HepG2 (cell line): ENCODE results near the gene RNF11. TPM values are rescaled to one million over a fixed set of nuclear protein-coding genes. Genes with fewer than 3 reads are reported as not detected.
A peak's percentile ranks its signal among the peaks of the same experiment; 100 is the strongest.

ENCODE experiments used
- AKAP8 ChIP-seq: sonication (generic); formaldehyde crosslinking; IDR thresholded peaks from 2 replicates; pipeline ENCODE4 v1.5.1; 2020; ENCODE audit warnings: mild to moderate bottlenecking, missing genetic modification reagents
- FOSL1 ChIP-seq: sonication (generic); formaldehyde crosslinking; IDR thresholded peaks from 2 replicates; pipeline ENCODE4 v1.9.0; 2021; ENCODE audit warnings: missing genetic modification reagents, borderline replicate concordance
- JUN ChIP-seq: sonication (generic); formaldehyde crosslinking; IDR thresholded peaks from 2 replicates; pipeline ENCODE4 v1.4.0; 2020; ENCODE audit warnings: mild to moderate bottlenecking, missing genetic modification reagents
- SATB2 ChIP-seq: sonication (generic); formaldehyde crosslinking; IDR thresholded peaks from 2 replicates; pipeline ENCODE4 v1.5.0; 2020; ENCODE audit warnings: missing genetic modification reagents
- ZNF205 ChIP-seq: IDR thresholded peaks from 2 replicates; pipeline ENCODE4 v1.6.1; 2018; ENCODE audit warnings: missing biosample characterization, missing genetic modification reagents
- ZNF235 ChIP-seq: sonication (generic); formaldehyde crosslinking; IDR thresholded peaks from 2 replicates; pipeline ENCODE4 v1.8.1; 2023; ENCODE audit warnings: mild to moderate bottlenecking, missing genetic modification reagents, borderline replicate concordance
- polyA plus RNA-seq, 8 experiments: library from polyadenylated mRNA; depleted of rRNA in 3 of 8; stranded (reverse) in 7 of 8; unstranded in 1 of 8; fragments of >200 nt; fragmentation: Illumina TruSeq in 4 of 8; extraction: Trizol in 4 of 8; gene quantifications; 2 replicates each; pipeline versions ENCODE4 v1.2.1 to v1.2.3, GENCODE V29; 2011 to 2016; ENCODE audit warnings: low read depth in 4 of 8, missing spikeins in 1 of 8, mixed read lengths in 1 of 8; ENCODE audit not compliant: insufficient read depth in 1 of 8
- total RNA-seq, 5 experiments: library from RNA; depleted of rRNA; stranded (reverse); fragments of >200 nt; fragmentation: Illumina TruSeq; extraction: Trizol; gene quantifications; 2 replicates each; pipeline ENCODE4 v1.2.3, GENCODE V29; 2016; ENCODE audit warnings: low read depth in 1 of 5
- TF ChIP-seq, protein P1 (sequence below): sonication (generic); formaldehyde crosslinking; IDR thresholded peaks from 2 replicates; pipeline ENCODE4 v1.4.0; 2020; ENCODE audit warnings: missing genetic modification reagents
- TF ChIP-seq, protein P2 (sequence below): sonication (generic); formaldehyde crosslinking; IDR thresholded peaks from 2 replicates; pipeline ENCODE4 v1.9.0; 2021; ENCODE audit warnings: missing genetic modification reagents, borderline replicate concordance
- TF ChIP-seq, protein P3 (sequence below), 2 experiments: IDR thresholded peaks; 2 replicates each; pipeline ENCODE4 v1.6.1; 2011 to 2012; ENCODE audit warnings: low read length in 2 of 2, borderline replicate concordance in 1 of 2, low read depth in 1 of 2, mild to moderate bottlenecking in 1 of 2, moderate library complexity in 1 of 2
- TF ChIP-seq, protein P4 (sequence below): sonication (generic); formaldehyde crosslinking; IDR thresholded peaks from 2 replicates; pipeline ENCODE4 v1.4.0; 2020; ENCODE audit warnings: missing genetic modification reagents
- TF ChIP-seq, protein P5 (sequence below): sonication (generic); formaldehyde crosslinking; IDR thresholded peaks from 2 replicates; pipeline ENCODE4 v1.4.0; 2020; ENCODE audit warnings: missing genetic modification reagents
- TF ChIP-seq, protein P6 (sequence below): sonication (generic); formaldehyde crosslinking; IDR thresholded peaks from 2 replicates; pipeline ENCODE4 v1.5.0; 2020; ENCODE audit warnings: missing genetic modification reagents

The RNF11 gene
- total and polyA plus RNA-seq, 2 of the 13 experiments (the other 11 are each of a cell fraction or from before 2014, with no cell fraction given), result 41.2 to 48.8 TPM

DNA sequence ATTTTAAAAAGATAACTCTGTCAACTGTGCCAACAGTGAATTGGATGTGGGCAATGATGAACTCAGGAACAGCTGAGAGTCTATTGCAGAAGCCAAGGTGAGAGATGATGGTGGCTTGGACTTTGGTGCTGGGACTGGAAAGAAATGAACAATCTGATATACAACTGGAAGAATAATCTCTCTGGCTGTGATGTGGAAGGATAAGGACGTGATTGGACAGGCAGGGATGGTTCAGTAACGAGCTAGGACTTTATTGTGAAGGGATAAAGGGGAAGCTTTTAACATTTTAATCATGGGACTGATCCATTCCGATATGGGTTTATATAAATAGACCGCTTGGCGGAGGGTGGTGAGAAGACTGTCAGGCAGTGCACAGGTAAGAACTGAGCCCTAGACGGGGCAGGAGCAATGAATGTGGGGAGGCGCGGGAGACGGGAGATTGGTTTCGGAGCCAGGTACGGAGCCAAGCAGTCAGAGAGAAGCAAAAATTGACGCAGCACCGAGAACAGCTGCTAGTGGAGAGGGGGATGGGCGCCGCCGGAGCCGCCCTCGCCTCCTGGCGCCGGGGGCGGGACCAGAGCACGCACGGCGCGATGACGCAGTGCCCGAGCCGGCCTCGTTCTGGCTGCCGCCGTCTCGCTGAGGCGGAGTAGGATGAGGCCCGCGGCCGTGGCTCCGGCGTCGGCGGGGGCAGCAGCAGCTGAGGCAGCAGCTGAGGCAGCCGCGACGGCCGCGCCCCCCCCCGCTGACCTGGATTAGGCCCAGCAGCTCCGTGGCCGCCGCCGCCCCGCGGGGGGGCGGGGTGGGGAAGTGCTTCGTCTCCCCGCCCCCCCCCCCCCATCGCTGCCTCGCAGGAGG, at the start of gene RNF11 (continued):
- TF ChIP-seq, protein P1, sequence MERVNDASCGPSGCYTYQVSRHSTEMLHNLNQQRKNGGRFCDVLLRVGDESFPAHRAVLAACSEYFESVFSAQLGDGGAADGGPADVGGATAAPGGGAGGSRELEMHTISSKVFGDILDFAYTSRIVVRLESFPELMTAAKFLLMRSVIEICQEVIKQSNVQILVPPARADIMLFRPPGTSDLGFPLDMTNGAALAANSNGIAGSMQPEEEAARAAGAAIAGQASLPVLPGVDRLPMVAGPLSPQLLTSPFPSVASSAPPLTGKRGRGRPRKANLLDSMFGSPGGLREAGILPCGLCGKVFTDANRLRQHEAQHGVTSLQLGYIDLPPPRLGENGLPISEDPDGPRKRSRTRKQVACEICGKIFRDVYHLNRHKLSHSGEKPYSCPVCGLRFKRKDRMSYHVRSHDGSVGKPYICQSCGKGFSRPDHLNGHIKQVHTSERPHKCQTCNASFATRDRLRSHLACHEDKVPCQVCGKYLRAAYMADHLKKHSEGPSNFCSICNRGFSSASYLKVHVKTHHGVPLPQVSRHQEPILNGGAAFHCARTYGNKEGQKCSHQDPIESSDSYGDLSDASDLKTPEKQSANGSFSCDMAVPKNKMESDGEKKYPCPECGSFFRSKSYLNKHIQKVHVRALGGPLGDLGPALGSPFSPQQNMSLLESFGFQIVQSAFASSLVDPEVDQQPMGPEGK, result peak; percentile 61
- TF ChIP-seq SATB2 (CRISPR knock-in tag), result no peak
- TF ChIP-seq, protein P2, sequence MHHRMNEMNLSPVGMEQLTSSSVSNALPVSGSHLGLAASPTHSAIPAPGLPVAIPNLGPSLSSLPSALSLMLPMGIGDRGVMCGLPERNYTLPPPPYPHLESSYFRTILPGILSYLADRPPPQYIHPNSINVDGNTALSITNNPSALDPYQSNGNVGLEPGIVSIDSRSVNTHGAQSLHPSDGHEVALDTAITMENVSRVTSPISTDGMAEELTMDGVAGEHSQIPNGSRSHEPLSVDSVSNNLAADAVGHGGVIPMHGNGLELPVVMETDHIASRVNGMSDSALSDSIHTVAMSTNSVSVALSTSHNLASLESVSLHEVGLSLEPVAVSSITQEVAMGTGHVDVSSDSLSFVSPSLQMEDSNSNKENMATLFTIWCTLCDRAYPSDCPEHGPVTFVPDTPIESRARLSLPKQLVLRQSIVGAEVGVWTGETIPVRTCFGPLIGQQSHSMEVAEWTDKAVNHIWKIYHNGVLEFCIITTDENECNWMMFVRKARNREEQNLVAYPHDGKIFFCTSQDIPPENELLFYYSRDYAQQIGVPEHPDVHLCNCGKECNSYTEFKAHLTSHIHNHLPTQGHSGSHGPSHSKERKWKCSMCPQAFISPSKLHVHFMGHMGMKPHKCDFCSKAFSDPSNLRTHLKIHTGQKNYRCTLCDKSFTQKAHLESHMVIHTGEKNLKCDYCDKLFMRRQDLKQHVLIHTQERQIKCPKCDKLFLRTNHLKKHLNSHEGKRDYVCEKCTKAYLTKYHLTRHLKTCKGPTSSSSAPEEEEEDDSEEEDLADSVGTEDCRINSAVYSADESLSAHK, result no peak
- TF ChIP-seq, protein P3, sequence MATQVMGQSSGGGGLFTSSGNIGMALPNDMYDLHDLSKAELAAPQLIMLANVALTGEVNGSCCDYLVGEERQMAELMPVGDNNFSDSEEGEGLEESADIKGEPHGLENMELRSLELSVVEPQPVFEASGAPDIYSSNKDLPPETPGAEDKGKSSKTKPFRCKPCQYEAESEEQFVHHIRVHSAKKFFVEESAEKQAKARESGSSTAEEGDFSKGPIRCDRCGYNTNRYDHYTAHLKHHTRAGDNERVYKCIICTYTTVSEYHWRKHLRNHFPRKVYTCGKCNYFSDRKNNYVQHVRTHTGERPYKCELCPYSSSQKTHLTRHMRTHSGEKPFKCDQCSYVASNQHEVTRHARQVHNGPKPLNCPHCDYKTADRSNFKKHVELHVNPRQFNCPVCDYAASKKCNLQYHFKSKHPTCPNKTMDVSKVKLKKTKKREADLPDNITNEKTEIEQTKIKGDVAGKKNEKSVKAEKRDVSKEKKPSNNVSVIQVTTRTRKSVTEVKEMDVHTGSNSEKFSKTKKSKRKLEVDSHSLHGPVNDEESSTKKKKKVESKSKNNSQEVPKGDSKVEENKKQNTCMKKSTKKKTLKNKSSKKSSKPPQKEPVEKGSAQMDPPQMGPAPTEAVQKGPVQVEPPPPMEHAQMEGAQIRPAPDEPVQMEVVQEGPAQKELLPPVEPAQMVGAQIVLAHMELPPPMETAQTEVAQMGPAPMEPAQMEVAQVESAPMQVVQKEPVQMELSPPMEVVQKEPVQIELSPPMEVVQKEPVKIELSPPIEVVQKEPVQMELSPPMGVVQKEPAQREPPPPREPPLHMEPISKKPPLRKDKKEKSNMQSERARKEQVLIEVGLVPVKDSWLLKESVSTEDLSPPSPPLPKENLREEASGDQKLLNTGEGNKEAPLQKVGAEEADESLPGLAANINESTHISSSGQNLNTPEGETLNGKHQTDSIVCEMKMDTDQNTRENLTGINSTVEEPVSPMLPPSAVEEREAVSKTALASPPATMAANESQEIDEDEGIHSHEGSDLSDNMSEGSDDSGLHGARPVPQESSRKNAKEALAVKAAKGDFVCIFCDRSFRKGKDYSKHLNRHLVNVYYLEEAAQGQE (IDR thresholded peaks at IDR 0.05; ENCODE audit: borderline replicate concordance in 1 of 2, low read depth in 1 of 2, low read length in 2 of 2), result peak in 1 of 2 experiments; percentile 44; a peak in 1 of 4 replicates
- peak; percentile 92; the same call in 1 of the 2 replicates for TF ChIP-seq ZNF235 (CRISPR knock-in tag)
- TF ChIP-seq ZNF205 (CRISPR knock-in tag), result peak; percentile 99
- TF ChIP-seq, protein P4, sequence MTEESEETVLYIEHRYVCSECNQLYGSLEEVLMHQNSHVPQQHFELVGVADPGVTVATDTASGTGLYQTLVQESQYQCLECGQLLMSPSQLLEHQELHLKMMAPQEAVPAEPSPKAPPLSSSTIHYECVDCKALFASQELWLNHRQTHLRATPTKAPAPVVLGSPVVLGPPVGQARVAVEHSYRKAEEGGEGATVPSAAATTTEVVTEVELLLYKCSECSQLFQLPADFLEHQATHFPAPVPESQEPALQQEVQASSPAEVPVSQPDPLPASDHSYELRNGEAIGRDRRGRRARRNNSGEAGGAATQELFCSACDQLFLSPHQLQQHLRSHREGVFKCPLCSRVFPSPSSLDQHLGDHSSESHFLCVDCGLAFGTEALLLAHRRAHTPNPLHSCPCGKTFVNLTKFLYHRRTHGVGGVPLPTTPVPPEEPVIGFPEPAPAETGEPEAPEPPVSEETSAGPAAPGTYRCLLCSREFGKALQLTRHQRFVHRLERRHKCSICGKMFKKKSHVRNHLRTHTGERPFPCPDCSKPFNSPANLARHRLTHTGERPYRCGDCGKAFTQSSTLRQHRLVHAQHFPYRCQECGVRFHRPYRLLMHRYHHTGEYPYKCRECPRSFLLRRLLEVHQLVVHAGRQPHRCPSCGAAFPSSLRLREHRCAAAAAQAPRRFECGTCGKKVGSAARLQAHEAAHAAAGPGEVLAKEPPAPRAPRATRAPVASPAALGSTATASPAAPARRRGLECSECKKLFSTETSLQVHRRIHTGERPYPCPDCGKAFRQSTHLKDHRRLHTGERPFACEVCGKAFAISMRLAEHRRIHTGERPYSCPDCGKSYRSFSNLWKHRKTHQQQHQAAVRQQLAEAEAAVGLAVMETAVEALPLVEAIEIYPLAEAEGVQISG, result no peak
- TF ChIP-seq, protein P5, sequence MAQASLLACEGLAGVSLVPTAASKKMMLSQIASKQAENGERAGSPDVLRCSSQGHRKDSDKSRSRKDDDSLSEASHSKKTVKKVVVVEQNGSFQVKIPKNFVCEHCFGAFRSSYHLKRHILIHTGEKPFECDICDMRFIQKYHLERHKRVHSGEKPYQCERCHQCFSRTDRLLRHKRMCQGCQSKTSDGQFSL, result peak; percentile 94
- TF ChIP-seq, protein P6, sequence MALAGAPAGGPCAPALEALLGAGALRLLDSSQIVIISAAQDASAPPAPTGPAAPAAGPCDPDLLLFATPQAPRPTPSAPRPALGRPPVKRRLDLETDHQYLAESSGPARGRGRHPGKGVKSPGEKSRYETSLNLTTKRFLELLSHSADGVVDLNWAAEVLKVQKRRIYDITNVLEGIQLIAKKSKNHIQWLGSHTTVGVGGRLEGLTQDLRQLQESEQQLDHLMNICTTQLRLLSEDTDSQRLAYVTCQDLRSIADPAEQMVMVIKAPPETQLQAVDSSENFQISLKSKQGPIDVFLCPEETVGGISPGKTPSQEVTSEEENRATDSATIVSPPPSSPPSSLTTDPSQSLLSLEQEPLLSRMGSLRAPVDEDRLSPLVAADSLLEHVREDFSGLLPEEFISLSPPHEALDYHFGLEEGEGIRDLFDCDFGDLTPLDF (CRISPR knock-in tag), result no peak
- no peak for TF ChIP-seq AKAP8 (CRISPR knock-in tag)
- TF ChIP-seq JUN (CRISPR knock-in tag), result no peak; the same call in 1 of the 2 replicates
- TF ChIP-seq FOSL1 (CRISPR knock-in tag), result no peak
